WTC11 (cell line): ENCODE data around the gene SLC10A1. TPM values are rescaled to one million over a fixed set of nuclear protein-coding genes. Genes with fewer than 3 reads are reported as not detected.

Experiments
- ATAC-seq: fragments of 200-7000 bp; cut with Tn5 transposase; 2 replicates; pipeline ENCODE4 v1.10.0; 2021; ENCODE audit warnings: mild to moderate bottlenecking, moderate library complexity
- CTCF ChIA-PET: fragments of 300-600 bp; sonication (Branson Sonifier 250); formaldehyde crosslinking; loops from one replicate; lab custom pipeline; 2021; ENCODE audit warnings: antibody characterized with exemption; lab: Charles Lee
- POLR2A ChIA-PET: fragments of 350-600 bp; sonication (Branson Sonifier 250); formaldehyde crosslinking; loops from one replicate; lab custom pipeline; 2021; ENCODE audit warnings: antibody characterized with exemption; lab: Charles Lee
- DNase-seq: peaks from one replicate; pipeline ENCODE4 v3.0.0; 2021; ENCODE audit warnings: low spot score
- H3K27ac Mint-ChIP-seq: 2 replicates; pipeline ENCODE4 v1.8.0; 2021; ENCODE audit warnings: mixed read lengths
- H3K27me3 Mint-ChIP-seq: 2 replicates; pipeline ENCODE4 v1.8.0; 2021; ENCODE audit warnings: low read depth, mild to moderate bottlenecking, moderate library complexity, mixed read lengths
- H3K36me3 Mint-ChIP-seq: 2 replicates; pipeline ENCODE4 v1.8.0; 2021; ENCODE audit warnings: mixed read lengths
- H3K4me1 Mint-ChIP-seq: 2 replicates; pipeline ENCODE4 v1.8.0; 2022; ENCODE audit warnings: mixed read lengths
- H3K4me3 Mint-ChIP-seq: 2 replicates; pipeline ENCODE4 v1.8.0; 2021; ENCODE audit warnings: mild to moderate bottlenecking, moderate library complexity, mixed read lengths
- H3K9me3 Mint-ChIP-seq: 2 replicates; pipeline ENCODE4 v1.8.0; 2021; ENCODE audit warnings: mixed read lengths
- AFF4 ChIP-seq: sonication (generic); formaldehyde crosslinking; IDR thresholded peaks from 2 replicates; pipeline ENCODE4 v1.8.1; 2023; ENCODE audit warnings: mild to moderate bottlenecking, missing genetic modification reagents, borderline replicate concordance
- E2F4 ChIP-seq: sonication (generic); formaldehyde crosslinking; IDR thresholded peaks from 2 replicates; pipeline ENCODE4 v1.8.1; 2022; ENCODE audit warnings: low read depth, mild to moderate bottlenecking, moderate library complexity, missing genetic modification reagents, borderline replicate concordance
- EMX1 ChIP-seq: fragments of 250-450 bp; sonication (Bioruptor Pico); IDR thresholded peaks from 2 replicates; pipeline ENCODE4 v1.8.0; 2021; ENCODE audit warnings: mild to moderate bottlenecking
- FOXJ3 ChIP-seq: sonication (generic); formaldehyde crosslinking; IDR thresholded peaks from 2 replicates; pipeline ENCODE4 v1.9.0; 2021; ENCODE audit warnings: missing genetic modification reagents, mild to moderate bottlenecking, borderline replicate concordance
- FOXK1 ChIP-seq: sonication (generic); formaldehyde crosslinking; IDR thresholded peaks from 2 replicates; pipeline ENCODE4 v1.8.0; 2022; ENCODE audit warnings: mild to moderate bottlenecking, moderate library complexity, missing genetic modification reagents
- FOXP1 ChIP-seq: sonication (generic); formaldehyde crosslinking; IDR thresholded peaks from 2 replicates; pipeline ENCODE4 v1.8.0; 2022; ENCODE audit warnings: missing genetic modification reagents, mild to moderate bottlenecking, moderate library complexity, borderline replicate concordance
- GABPB1 ChIP-seq: sonication (generic); formaldehyde crosslinking; IDR thresholded peaks from 2 replicates; pipeline ENCODE4 v1.8.1; 2023; ENCODE audit warnings: mild to moderate bottlenecking, missing genetic modification reagents
- GTF2I ChIP-seq: fragments of 250-450 bp; sonication (Bioruptor Pico); conservative IDR thresholded peaks from 2 replicates; pipeline ENCODE4 v1.4.0; 2021; ENCODE audit warnings: mild to moderate bottlenecking
- IRF1 ChIP-seq: sonication (generic); formaldehyde crosslinking; IDR thresholded peaks from 2 replicates; pipeline ENCODE4 v1.8.0; 2023; ENCODE audit warnings: missing genetic modification reagents
- IRF2 ChIP-seq: sonication (generic); formaldehyde crosslinking; IDR thresholded peaks from 2 replicates; pipeline ENCODE4 v1.8.0; 2022; ENCODE audit warnings: low read depth, missing genetic modification reagents, borderline replicate concordance
- MXD4 ChIP-seq: fragments of 250-450 bp; sonication (Bioruptor Pico); IDR thresholded peaks from 2 replicates; pipeline ENCODE4 v1.8.0; 2021; ENCODE audit warnings: mild to moderate bottlenecking, moderate library complexity, borderline replicate concordance
- NR2C2 ChIP-seq: sonication (generic); formaldehyde crosslinking; IDR thresholded peaks from 2 replicates; pipeline ENCODE4 v1.8.0; 2022; ENCODE audit warnings: mild to moderate bottlenecking, missing genetic modification reagents
- OVOL2 ChIP-seq: fragments of 250-450 bp; sonication (Bioruptor Pico); IDR thresholded peaks from 2 replicates; pipeline ENCODE4 v1.9.0; 2021; ENCODE audit warnings: mild to moderate bottlenecking, borderline replicate concordance
- RELA ChIP-seq: sonication (generic); formaldehyde crosslinking; IDR thresholded peaks from 2 replicates; pipeline ENCODE4 v1.8.1; 2022; ENCODE audit warnings: missing genetic modification reagents, mild to moderate bottlenecking, borderline replicate concordance
- SP1 ChIP-seq: sonication (generic); formaldehyde crosslinking; conservative IDR thresholded peaks from 2 replicates; pipeline ENCODE4 v1.8.1; 2022; ENCODE audit warnings: missing genetic modification reagents
- ZBTB21 ChIP-seq: sonication (generic); formaldehyde crosslinking; IDR thresholded peaks from 2 replicates; pipeline ENCODE4 v1.8.1; 2023; ENCODE audit warnings: mild to moderate bottlenecking, missing genetic modification reagents, borderline replicate concordance
- ZNF121 ChIP-seq: sonication (generic); formaldehyde crosslinking; IDR thresholded peaks from 2 replicates; pipeline ENCODE4 v1.8.0; 2023; ENCODE audit warnings: missing genetic modification reagents
- ZNF138 ChIP-seq: sonication (generic); formaldehyde crosslinking; conservative IDR thresholded peaks from 2 replicates; pipeline ENCODE4 v1.8.1; 2022; ENCODE audit warnings: mild to moderate bottlenecking, moderate library complexity, missing genetic modification reagents
- ZNF232 ChIP-seq: sonication (generic); formaldehyde crosslinking; IDR thresholded peaks from 2 replicates; pipeline ENCODE4 v1.8.0; 2022; ENCODE audit warnings: mild to moderate bottlenecking, missing genetic modification reagents
- ZNF423 ChIP-seq: fragments of 250-450 bp; sonication (Bioruptor Pico); IDR thresholded peaks from 2 replicates; pipeline ENCODE4 v2.1.2; 2022; ENCODE audit warnings: mild to moderate bottlenecking, moderate library complexity
- total RNA-seq: library from RNA; stranded (reverse); gene quantifications from 3 replicates; pipeline ENCODE4 v1.2.3, GENCODE V29; 2021
- TF ChIP-seq, protein P1 (sequence below): sonication (generic); formaldehyde crosslinking; IDR thresholded peaks from 2 replicates; pipeline ENCODE4 v1.8.1; 2023; ENCODE audit warnings: mild to moderate bottlenecking, missing genetic modification reagents, moderate library complexity
- TF ChIP-seq, protein P2 (sequence below): fragments of 250-450 bp; sonication (Bioruptor Pico); IDR thresholded peaks from 2 replicates; pipeline ENCODE4 v1.9.0; 2021; ENCODE audit warnings: mild to moderate bottlenecking
- TF ChIP-seq, protein P3 (sequence below): sonication (generic); formaldehyde crosslinking; IDR thresholded peaks from 2 replicates; pipeline ENCODE4 v1.8.1; 2022; ENCODE audit warnings: mild to moderate bottlenecking, missing genetic modification reagents, moderate library complexity, borderline replicate concordance

The SLC10A1 gene
- total RNA-seq, 1 experiment from 2014 or later: 0.09 TPM

DNA sequence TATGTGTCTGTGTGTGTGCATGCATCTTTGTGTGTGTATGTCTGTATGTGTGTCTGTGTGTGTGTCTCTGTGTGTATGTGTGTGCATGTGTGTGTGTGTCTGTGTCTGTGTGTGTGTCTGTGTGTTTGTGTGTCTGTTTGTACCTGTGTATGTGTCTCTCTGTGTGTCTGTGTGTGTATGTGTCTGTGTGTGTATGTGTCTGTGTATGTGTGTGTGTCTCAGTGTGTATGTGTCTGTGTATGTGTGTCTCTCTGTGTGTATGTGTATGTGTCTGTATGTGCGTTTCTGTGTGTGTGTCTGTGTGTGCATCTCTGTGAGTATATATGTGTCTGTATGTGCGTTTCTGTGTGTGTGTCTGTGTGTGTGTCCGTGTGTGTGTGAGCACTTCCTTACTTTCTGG is 42.6 kb upstream of the SLC10A1 start (continued):
- TF ChIP-seq, protein P1, sequence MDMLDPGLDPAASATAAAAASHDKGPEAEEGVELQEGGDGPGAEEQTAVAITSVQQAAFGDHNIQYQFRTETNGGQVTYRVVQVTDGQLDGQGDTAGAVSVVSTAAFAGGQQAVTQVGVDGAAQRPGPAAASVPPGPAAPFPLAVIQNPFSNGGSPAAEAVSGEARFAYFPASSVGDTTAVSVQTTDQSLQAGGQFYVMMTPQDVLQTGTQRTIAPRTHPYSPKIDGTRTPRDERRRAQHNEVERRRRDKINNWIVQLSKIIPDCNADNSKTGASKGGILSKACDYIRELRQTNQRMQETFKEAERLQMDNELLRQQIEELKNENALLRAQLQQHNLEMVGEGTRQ (CRISPR knock-in tag): no peak
- TF ChIP-seq ZNF121 (CRISPR knock-in tag): no peak
- TF ChIP-seq, protein P2, sequence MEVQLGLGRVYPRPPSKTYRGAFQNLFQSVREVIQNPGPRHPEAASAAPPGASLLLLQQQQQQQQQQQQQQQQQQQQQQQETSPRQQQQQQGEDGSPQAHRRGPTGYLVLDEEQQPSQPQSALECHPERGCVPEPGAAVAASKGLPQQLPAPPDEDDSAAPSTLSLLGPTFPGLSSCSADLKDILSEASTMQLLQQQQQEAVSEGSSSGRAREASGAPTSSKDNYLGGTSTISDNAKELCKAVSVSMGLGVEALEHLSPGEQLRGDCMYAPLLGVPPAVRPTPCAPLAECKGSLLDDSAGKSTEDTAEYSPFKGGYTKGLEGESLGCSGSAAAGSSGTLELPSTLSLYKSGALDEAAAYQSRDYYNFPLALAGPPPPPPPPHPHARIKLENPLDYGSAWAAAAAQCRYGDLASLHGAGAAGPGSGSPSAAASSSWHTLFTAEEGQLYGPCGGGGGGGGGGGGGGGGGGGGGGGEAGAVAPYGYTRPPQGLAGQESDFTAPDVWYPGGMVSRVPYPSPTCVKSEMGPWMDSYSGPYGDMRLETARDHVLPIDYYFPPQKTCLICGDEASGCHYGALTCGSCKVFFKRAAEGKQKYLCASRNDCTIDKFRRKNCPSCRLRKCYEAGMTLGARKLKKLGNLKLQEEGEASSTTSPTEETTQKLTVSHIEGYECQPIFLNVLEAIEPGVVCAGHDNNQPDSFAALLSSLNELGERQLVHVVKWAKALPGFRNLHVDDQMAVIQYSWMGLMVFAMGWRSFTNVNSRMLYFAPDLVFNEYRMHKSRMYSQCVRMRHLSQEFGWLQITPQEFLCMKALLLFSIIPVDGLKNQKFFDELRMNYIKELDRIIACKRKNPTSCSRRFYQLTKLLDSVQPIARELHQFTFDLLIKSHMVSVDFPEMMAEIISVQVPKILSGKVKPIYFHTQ: no peak
- no peak for TF ChIP-seq FOXJ3
- TF ChIP-seq FOXP1 (CRISPR knock-in tag): no peak
- TF ChIP-seq IRF2 (CRISPR knock-in tag): no peak
- no peak for TF ChIP-seq SP1
- TF ChIP-seq GABPB1: no peak
- no peak for TF ChIP-seq AFF4
- no peak for TF ChIP-seq ZBTB21
- TF ChIP-seq ZNF232 (CRISPR knock-in tag): no peak
- no peak for TF ChIP-seq MXD4 (CRISPR knock-in tag)
- TF ChIP-seq, all 79 proteins: peak for 0

DNA sequence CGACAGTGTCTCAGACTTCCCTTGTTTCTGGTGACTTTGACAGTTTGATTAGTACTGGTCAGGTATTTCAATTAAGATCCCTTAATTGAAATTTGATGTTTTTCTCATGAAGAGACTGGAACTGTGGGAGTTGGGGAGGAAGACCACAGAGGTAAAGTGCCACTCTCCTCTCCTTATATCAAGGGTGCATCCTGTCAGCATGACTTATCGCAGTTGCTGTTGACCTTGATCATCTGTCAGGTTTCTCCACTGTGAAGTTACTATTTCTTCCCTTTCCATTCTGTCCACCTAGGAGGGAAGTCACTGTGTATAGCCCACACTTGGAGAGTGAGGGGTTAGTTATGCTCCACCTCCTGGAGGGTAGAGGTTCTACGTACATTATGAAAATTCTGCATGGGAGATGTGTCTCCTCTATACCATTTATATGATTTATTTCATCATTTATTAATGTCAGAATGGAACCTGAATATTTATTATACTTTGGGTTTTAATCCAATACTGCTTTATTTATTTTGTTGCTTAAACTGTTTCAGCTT is 41.9 kb upstream of the SLC10A1 start:
- CTCF ChIA-PET: no interaction called here
- Mint-ChIP-seq H3K4me1 (no peaks in the 10 kb centered on the region), H3K9me3 (no peaks in the 10 kb centered on the region), H3K27ac (no peak overlapping the region), H3K4me3 (no peak overlapping the region), H3K36me3 (no peaks in the 10 kb centered on the region), H3K27me3 (no peaks in the 10 kb centered on the region)
- TF ChIP-seq FOXK1 (CRISPR knock-in tag): no peak
- TF ChIP-seq, protein P3, sequence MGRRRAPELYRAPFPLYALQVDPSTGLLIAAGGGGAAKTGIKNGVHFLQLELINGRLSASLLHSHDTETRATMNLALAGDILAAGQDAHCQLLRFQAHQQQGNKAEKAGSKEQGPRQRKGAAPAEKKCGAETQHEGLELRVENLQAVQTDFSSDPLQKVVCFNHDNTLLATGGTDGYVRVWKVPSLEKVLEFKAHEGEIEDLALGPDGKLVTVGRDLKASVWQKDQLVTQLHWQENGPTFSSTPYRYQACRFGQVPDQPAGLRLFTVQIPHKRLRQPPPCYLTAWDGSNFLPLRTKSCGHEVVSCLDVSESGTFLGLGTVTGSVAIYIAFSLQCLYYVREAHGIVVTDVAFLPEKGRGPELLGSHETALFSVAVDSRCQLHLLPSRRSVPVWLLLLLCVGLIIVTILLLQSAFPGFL (CRISPR knock-in tag): no peak
- no peak for TF ChIP-seq OVOL2 (CRISPR knock-in tag)
- no peak for TF ChIP-seq EMX1 (CRISPR knock-in tag)
- TF ChIP-seq ZNF423 (CRISPR knock-in tag): no peak
- TF ChIP-seq IRF1 (CRISPR knock-in tag): no peak
- no peak for TF ChIP-seq ZNF138 (CRISPR knock-in tag)
- no peak for TF ChIP-seq ZBTB21
- no peak for TF ChIP-seq E2F4 (CRISPR knock-in tag)
- TF ChIP-seq NR2C2 (CRISPR knock-in tag): no peak
- no peak for TF ChIP-seq RELA (CRISPR knock-in tag)
- no peak for TF ChIP-seq GTF2I (CRISPR knock-in tag)
- POLR2A ChIA-PET: no interaction called here
- DNase-seq (no peak), ATAC-seq (no peak)
